H1 (cell line): Measurements from ENCODE around the gene ANKH.

Experiments used
- BCL11A ChIP-seq, 2 experiments: IDR thresholded peaks; one replicate each; pipeline ENCODE4 v1.6.1; 2011; ENCODE audit warnings: low read depth in 2 of 2, low read length in 2 of 2, mild to moderate bottlenecking in 2 of 2
- RFX5 ChIP-seq: IDR thresholded peaks from 2 replicates; pipeline ENCODE4 v1.6.1; 2011; ENCODE audit warnings: low read depth, low read length, improper control_type of control experiment, borderline replicate concordance
- SAP30 ChIP-seq: fragments of 300-600 bp; sonication (generic); IDR thresholded peaks from 2 replicates; pipeline ENCODE4 v1.7.1; 2012; ENCODE audit warnings: low read length, moderate library complexity, mild to moderate bottlenecking, inconsistent platforms; ENCODE audit not compliant: insufficient read depth, insufficient replicate concordance
- SIRT6 ChIP-seq: IDR thresholded peaks from one replicate; pipeline ENCODE4 v1.7.1; 2012; ENCODE audit warnings: low read length, inconsistent platforms
- USF2 ChIP-seq: IDR thresholded peaks from 2 replicates; pipeline ENCODE4 v1.6.1; 2011; ENCODE audit warnings: low read length, improper control_type of control experiment
- YY1 ChIP-seq: IDR thresholded peaks from 2 replicates; pipeline ENCODE4 v1.6.1; 2011; ENCODE audit warnings: low read depth, mild to moderate bottlenecking, low read length
- ZNF274 ChIP-seq: IDR thresholded peaks from 2 replicates; pipeline ENCODE4 v1.7.0; 2012; ENCODE audit warnings: low read length, borderline replicate concordance; ENCODE audit errors: extremely low read depth
- TF ChIP-seq, protein P1 (sequence below), 3 experiments: IDR thresholded peaks; 1 replicate in 2 of 3; 2 replicates in 1 of 3; pipeline versions ENCODE4 v1.5.1 to v1.6.1; 2011; ENCODE audit warnings: low read length in 3 of 3, mild to moderate bottlenecking in 3 of 3, inconsistent platforms in 2 of 3, low read depth in 1 of 3, moderate library complexity in 1 of 3; ENCODE audit not compliant: insufficient read depth in 1 of 3; ENCODE audit errors: control extremely low read depth in 1 of 3

DNA sequence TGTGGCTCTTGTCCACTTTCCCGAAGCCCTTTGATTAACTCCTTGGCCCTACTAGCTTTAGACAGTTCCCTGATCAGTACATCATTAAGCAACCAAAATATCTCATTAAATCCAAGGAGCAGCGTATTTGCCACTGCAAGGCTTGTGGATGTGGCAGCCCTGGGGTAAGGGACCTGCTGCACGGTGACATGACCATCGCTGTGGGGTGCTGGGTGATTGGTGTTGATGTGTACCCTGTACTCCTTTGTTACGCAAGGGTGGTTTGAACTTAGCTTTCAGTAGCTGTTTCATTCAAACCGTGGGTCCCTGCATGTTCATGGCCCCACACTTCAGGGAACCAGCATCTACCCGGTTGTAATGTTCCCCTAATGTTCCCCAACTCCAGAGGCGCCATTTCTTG is 166.0 kb downstream of the ANKH start:
- TF ChIP-seq, protein P1, sequence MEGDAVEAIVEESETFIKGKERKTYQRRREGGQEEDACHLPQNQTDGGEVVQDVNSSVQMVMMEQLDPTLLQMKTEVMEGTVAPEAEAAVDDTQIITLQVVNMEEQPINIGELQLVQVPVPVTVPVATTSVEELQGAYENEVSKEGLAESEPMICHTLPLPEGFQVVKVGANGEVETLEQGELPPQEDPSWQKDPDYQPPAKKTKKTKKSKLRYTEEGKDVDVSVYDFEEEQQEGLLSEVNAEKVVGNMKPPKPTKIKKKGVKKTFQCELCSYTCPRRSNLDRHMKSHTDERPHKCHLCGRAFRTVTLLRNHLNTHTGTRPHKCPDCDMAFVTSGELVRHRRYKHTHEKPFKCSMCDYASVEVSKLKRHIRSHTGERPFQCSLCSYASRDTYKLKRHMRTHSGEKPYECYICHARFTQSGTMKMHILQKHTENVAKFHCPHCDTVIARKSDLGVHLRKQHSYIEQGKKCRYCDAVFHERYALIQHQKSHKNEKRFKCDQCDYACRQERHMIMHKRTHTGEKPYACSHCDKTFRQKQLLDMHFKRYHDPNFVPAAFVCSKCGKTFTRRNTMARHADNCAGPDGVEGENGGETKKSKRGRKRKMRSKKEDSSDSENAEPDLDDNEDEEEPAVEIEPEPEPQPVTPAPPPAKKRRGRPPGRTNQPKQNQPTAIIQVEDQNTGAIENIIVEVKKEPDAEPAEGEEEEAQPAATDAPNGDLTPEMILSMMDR (IDR thresholded peaks at IDR 0.05; ENCODE audit: control extremely low read depth in 1 of 3, insufficient read depth in 1 of 3, low read depth in 1 of 3, low read length in 3 of 3), result no peak
- no peak for TF ChIP-seq RFX5
- no peak for TF ChIP-seq YY1
- no peak for TF ChIP-seq USF2
- TF ChIP-seq ZNF274, result no peak
- no peak for TF ChIP-seq SAP30
- TF ChIP-seq BCL11A (IDR thresholded peaks at IDR 0.05; ENCODE audit: low read depth in 2 of 2, low read length in 2 of 2), result no peak
- no peak for TF ChIP-seq SIRT6
